ENCODE measurements around the gene CSTF2T.

The CSTF2T gene

GRCh38 chr10:51700228-51700817 is 928 bp upstream of the CSTF2T start:
- TF ChIP-seq, protein P1, sequence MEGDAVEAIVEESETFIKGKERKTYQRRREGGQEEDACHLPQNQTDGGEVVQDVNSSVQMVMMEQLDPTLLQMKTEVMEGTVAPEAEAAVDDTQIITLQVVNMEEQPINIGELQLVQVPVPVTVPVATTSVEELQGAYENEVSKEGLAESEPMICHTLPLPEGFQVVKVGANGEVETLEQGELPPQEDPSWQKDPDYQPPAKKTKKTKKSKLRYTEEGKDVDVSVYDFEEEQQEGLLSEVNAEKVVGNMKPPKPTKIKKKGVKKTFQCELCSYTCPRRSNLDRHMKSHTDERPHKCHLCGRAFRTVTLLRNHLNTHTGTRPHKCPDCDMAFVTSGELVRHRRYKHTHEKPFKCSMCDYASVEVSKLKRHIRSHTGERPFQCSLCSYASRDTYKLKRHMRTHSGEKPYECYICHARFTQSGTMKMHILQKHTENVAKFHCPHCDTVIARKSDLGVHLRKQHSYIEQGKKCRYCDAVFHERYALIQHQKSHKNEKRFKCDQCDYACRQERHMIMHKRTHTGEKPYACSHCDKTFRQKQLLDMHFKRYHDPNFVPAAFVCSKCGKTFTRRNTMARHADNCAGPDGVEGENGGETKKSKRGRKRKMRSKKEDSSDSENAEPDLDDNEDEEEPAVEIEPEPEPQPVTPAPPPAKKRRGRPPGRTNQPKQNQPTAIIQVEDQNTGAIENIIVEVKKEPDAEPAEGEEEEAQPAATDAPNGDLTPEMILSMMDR (IDR thresholded peaks at IDR 0.05; ENCODE audit: low read depth, low read length, missing control alignments) = no peak
- peak overlapping the region; percentile 86 for H3K4me3 ChIP-seq (replicated peaks; ENCODE audit: low read depth, low read length)
- DNase-seq (ENCODE audit: extremely low read depth, low read depth) = no peak

DNA sequence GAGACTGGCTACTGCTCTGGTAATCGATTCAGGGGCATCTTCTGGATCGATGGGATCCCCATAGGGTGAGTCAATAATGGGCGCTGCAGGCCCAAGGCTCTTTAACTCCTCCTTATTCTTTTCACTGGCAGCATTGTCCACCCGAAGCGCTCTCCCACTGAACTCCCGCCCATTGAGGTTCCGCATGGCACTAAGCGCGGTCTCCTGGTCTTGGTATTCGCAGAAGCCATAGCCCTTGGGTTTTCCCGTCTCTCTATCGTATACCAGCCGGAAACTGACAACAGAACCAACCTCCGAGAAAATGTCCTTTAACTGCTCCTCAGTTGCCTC is 285 bp downstream of the CSTF2T start:
- peak overlapping the region; percentile 86 for H3K4me3 ChIP-seq (replicated peaks; ENCODE audit: low read depth, low read length)
- TF ChIP-seq, protein P1 (IDR thresholded peaks at IDR 0.05; ENCODE audit: low read depth, low read length, missing control alignments) = no peak
- no peak for DNase-seq (ENCODE audit: extremely low read depth, low read depth)

- TF ChIP-seq, protein P1 (IDR thresholded peaks at IDR 0.05; ENCODE audit: low read depth, low read length, missing control alignments) = no peak
- no peak for DNase-seq (ENCODE audit: extremely low read depth, low read depth)
- peak overlapping the region; percentile 86 for H3K4me3 ChIP-seq (replicated peaks; ENCODE audit: low read depth, low read length)
These were observed 827 bp downstream of the CSTF2T start for GRCh38 chr10:51698473-51699063.

- TF ChIP-seq, protein P1 (IDR thresholded peaks at IDR 0.05; ENCODE audit: low read depth, low read length, missing control alignments) = no peak
- no peak for DNase-seq (ENCODE audit: extremely low read depth, low read depth)
- no peak overlapping the region for H3K4me3 ChIP-seq (replicated peaks; ENCODE audit: low read depth, low read length)
These were observed 3.1 kb downstream of the CSTF2T start for GRCh38 chr10:51696251-51696650.

DNA sequence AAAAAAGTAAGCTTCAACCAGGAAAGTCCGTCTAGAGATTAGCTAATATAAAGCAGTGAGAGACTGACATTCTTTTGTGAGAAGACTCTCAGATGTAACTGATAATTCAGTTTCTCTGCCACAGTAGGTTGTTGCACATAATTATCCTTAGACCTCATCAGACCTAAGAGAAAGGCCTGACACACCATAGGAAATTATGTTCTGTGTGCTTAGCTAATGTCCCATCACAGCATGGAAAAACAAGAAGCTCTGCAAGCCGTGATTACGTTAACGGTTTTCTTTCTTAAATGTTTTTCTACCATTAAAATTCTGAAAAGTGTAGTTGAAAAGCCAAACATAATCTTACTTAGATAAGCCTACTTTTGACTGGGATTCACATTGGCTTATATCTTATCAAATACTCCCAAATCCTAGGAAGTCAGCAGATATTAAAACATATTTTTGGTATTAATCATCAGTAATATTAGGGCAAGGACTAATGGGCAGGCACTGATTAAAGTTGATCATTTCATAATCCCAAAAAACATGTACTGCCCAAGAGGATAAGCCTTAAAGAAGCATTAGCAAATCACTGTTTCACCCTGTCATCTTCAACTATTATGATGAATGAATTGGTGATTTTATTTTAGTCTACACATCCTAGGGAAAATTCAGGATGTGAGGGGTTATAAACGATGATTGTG is 5.2 kb downstream of the CSTF2T start:
- H3K4me3 ChIP-seq (replicated peaks; ENCODE audit: low read depth, low read length) = no peak overlapping the region
- DNase-seq (ENCODE audit: extremely low read depth, low read depth) = no peak
- TF ChIP-seq, protein P1 (IDR thresholded peaks at IDR 0.05; ENCODE audit: low read depth, low read length, missing control alignments) = no peak

GRCh38 chr10:51691135-51691534 is 8.3 kb downstream of the CSTF2T start:
- H3K4me3 ChIP-seq (replicated peaks; ENCODE audit: low read depth, low read length) = no peak overlapping the region
- TF ChIP-seq, protein P1 (IDR thresholded peaks at IDR 0.05; ENCODE audit: low read depth, low read length, missing control alignments) = no peak
- DNase-seq (ENCODE audit: extremely low read depth, low read depth) = no peak
